Measurements from ENCODE around the gene KIF18A.

The KIF18A gene

DNA sequence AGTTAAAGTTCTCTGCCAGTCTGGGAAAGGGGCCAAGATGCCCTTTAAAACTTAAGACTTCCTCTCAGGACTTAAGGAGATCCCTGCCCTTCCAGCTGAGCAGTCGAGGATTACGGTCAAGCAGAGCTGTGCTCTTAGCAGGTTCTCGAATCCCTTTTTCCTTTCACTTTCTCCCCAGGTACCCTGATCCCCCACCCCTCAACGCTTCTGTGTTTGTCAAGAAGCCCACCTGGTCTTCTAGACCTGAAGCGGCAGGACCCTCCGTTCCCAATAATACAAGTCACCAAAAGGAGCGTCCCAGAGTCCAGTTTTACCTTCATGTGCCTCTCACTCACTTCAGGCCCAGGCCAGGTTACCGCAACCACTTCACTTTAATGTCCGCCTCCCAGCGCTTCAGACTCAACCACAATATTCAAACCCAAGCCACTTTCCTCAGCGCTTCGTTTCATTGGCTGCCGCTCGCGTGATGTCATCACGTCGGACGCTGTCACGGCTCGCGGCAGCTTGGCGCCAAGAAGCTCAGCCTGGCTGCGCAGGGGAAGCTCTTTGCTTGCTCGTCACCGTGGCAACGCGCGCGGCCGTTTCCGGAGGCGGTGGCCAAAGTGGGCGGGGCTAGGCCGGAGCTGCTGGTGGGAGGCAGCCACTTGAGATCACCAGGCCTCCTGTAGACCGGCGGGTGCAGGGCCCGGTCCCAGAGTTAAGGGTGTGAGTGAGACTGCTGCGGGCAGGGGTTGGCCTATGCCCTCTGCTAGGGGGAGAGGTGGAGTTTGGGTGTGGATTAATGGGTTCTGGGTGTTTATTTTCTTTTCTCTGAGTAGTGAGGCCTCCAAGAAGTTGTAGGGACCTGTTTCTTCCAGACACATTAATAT lies at the start of gene KIF18A, which contains the start of gene METTL15:
Gene KIF18A (minus strand): TSS at position 407 of the 869 bp plus-strand sequence. CDS start 10,209 bp downstream, outside the sequence.
Gene METTL15 (plus strand): TSS at position 639 of the 869 bp plus-strand sequence. CDS start 4,947 bp downstream, outside the sequence.
- CTCF ChIA-PET: interaction anchor here (1.1 to 2.8 kb wide), 4 partner anchors 10 to 422 kb away, joined by 4 to 9 read pairs (median 6); no protein-coding TSS in a partner anchor
- no peak for TF ChIP-seq CTCF (IDR thresholded peaks at IDR 0.05; ENCODE audit: insufficient read depth, low read length, missing control alignments)
- peak; percentile 95 for DNase-seq (ENCODE audit: low read depth, low spot score)
- POLR2A ChIA-PET: interaction anchor here (0.7 to 2.0 kb wide), 7 partner anchors 46 to 409 kb away, joined by 3 to 12 read pairs (median 4); partner anchors contain the start of gene BDNF
- H3K4me3 ChIP-seq (ENCODE audit: low read depth, low read length): peak within 1 kb of the TSS; percentile 73

DNA sequence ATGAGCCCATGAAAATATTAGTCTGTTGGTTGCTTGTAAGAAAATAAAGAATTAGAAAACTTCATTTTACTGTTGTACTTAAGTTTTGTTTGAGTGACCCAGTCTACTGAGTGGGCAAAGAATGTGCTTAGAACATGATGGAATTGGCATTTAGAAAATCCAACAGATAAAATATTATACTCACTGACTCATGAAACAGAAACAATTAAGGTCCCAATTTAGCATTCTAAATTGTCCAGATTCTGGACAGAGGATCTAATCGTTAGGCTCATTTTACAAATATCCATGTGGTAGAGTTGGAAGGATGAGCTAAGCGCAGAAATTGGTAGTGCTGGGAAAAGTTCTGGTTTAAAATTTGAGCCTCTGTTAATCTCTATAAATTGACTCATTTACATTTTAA lies 45.6 kb upstream of the KIF18A start:
- TF ChIP-seq CTCF (IDR thresholded peaks at IDR 0.05; ENCODE audit: insufficient read depth, low read length, missing control alignments): no peak
- CTCF ChIA-PET: no interaction called here

GRCh38 chr11:28152743-28153142 lies 44.8 kb upstream of the KIF18A start:
- no peak overlapping the region for H3K4me3 ChIP-seq (ENCODE audit: low read depth, low read length)
- ChIA-PET CTCF (no interaction called here), POLR2A (no interaction called here)
- TF ChIP-seq CTCF (IDR thresholded peaks at IDR 0.05; ENCODE audit: insufficient read depth, low read length, missing control alignments): no peak
- no peak for DNase-seq (ENCODE audit: low read depth, low spot score)

More for the DNA sequence above, 45.6 kb upstream of the KIF18A start:
- POLR2A ChIA-PET: interaction anchor here (0.9 kb wide), 1 partner anchor 46 kb away, joined by 3 read pairs; the partner anchor contains the start of genes KIF18A and METTL15
- peak; percentile 49 for DNase-seq (ENCODE audit: low read depth, low spot score)
- H3K4me3 ChIP-seq (ENCODE audit: low read depth, low read length): no peak overlapping the region

- CTCF ChIA-PET: no interaction called here
- DNase-seq (ENCODE audit: low read depth, low spot score): peak; percentile 63
- no peak for TF ChIP-seq CTCF (IDR thresholded peaks at IDR 0.05; ENCODE audit: insufficient read depth, low read length, missing control alignments)
- no peak overlapping the region for H3K4me3 ChIP-seq (ENCODE audit: low read depth, low read length)
- POLR2A ChIA-PET: no interaction called here
Measured at GRCh38 chr11:28146123-28146751, 38.3 kb upstream of the KIF18A start.

DNA sequence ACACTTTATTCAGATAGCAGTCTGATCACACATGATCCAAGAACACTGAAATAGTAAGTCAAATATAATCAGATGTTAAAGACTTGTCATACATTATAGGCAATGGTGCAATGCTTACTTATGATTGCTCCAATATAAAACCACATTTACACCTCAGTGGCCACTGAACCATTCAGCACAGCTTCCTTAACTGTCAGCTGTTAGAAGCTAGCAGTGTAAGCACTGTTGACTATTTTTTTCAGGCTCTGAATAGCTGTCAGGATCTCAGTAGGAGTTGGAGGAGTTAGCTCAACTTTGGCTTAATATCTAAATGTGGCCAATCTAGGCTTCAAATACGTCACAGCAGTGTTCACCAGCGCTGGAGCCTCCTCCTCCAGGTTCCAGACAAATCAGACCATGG lies 36.9 kb upstream of the KIF18A start:
- POLR2A ChIA-PET: interaction anchor here (1.1 kb wide), 1 partner anchor 446 kb away, joined by 3 read pairs; no protein-coding TSS in a partner anchor
- DNase-seq (ENCODE audit: low read depth, low spot score): no peak
- CTCF ChIA-PET: no interaction called here
- H3K4me3 ChIP-seq (ENCODE audit: low read depth, low read length): no peak overlapping the region
- TF ChIP-seq CTCF (IDR thresholded peaks at IDR 0.05; ENCODE audit: insufficient read depth, low read length, missing control alignments): no peak

DNA sequence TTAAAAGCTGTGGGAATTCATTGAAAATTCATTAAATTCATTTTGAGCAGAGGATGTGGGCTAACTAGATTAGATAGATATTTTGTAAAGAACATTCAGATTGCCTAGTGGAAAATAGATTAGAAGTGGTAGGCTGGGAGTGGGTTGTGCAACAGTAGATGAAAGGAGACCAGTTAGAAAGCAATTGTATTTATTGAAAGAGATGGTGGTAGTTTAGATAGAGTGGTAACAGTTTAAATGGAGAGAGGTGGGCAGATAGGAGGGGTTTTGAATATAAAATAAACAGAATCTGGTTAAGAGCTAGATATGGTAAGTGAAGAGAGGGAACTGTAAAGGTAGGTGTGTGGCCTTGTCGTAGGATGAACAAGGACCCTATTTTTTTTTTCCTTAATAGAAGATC lies 34.8 kb upstream of the KIF18A start:
- no peak for TF ChIP-seq CTCF (IDR thresholded peaks at IDR 0.05; ENCODE audit: insufficient read depth, low read length, missing control alignments)
- ChIA-PET CTCF (interaction anchor here (1.3 kb wide), 1 partner anchor 8 kb away, joined by 3 read pairs; no protein-coding TSS in a partner anchor), POLR2A (no interaction called here)
- no peak for DNase-seq (ENCODE audit: low read depth, low spot score)
- no peak overlapping the region for H3K4me3 ChIP-seq (ENCODE audit: low read depth, low read length)
